Cerebellar nuclear complex (tissue), 1 donor: ENCODE data around the gene HMGA1.

ENCODE experiments used
- DNase-seq, 2 experiments: peaks; one replicate each; lab custom pipeline; 2025; lab: John Stamatoyannopoulos, UW

Gene HMGA1

GRCh38 chr6:34223956-34224940 is 12.4 kb upstream of the HMGA1 start:
- peak; percentile 30 to 53 for DNase-seq

- DNase-seq: no peak
Observed at GRCh38 chr6:34225551-34225950, 11.1 kb upstream of the HMGA1 start.

GRCh38 chr6:34226066-34226465 is 10.6 kb upstream of the HMGA1 start:
- DNase-seq: no peak

- DNase-seq: peak in 1 of 2 experiments; percentile 21
Observed at GRCh38 chr6:34226731-34227586, 9.7 kb upstream of the HMGA1 start.

GRCh38 chr6:34227761-34228421 is 8.8 kb upstream of the HMGA1 start:
- no peak for DNase-seq

GRCh38 chr6:34229877-34230276 is 6.8 kb upstream of the HMGA1 start:
- DNase-seq: no peak

GRCh38 chr6:34230653-34231371 is 5.9 kb upstream of the HMGA1 start:
- DNase-seq: no peak

- no peak for DNase-seq
Observed at GRCh38 chr6:34231566-34232336, 4.9 kb upstream of the HMGA1 start.

- no peak for DNase-seq
Observed at GRCh38 chr6:34232901-34233300, 3.8 kb upstream of the HMGA1 start.

- DNase-seq: no peak
Observed at GRCh38 chr6:34233867-34234266, 2.8 kb upstream of the HMGA1 start.

- DNase-seq: no peak
Observed at GRCh38 chr6:34234667-34235306, 1.9 kb upstream of the HMGA1 start.

GRCh38 chr6:34235307-34236130 is 1.2 kb upstream of the HMGA1 start:
- no peak for DNase-seq

- DNase-seq: no peak
Observed at GRCh38 chr6:34236131-34236442, 586 bp upstream of the HMGA1 start.

- no peak for DNase-seq
Observed at GRCh38 chr6:34237316-34237721, 646 bp downstream of the HMGA1 start.

GRCh38 chr6:34237722-34238584 is 1.3 kb downstream of the HMGA1 start:
- no peak for DNase-seq

GRCh38 chr6:34238585-34239499 is 2.2 kb downstream of the HMGA1 start:
- DNase-seq: no peak

- DNase-seq: no peak
Observed at GRCh38 chr6:34239500-34239825, 2.8 kb downstream of the HMGA1 start.

- no peak for DNase-seq
Observed at GRCh38 chr6:34239893-34240292, 3.2 kb downstream of the HMGA1 start.
